Heart left ventricle (tissue), 13 donors: Measurements from ENCODE around the gene ADGRB3.

ENCODE experiments used
- CTCF ChIP-seq, 12 donors: fragments of 200-600 bp; sonication (generic) in 4 of 12; IDR thresholded peaks; one replicate each; pipeline versions ENCODE4 v1.5.0 to v1.8.0; 2018 to 2022; ENCODE audit warnings: antibody characterized with exemption in 12 of 12, mild to moderate bottlenecking in 5 of 12
- POLR2A ChIP-seq, 2 donors: fragments of 450-650 bp; IDR thresholded peaks; one replicate each; pipeline ENCODE4 v1.6.1; 2017; ENCODE audit warnings: antibody characterized with exemption in 2 of 2, mild to moderate bottlenecking in 2 of 2, moderate library complexity in 2 of 2
- donor health status: ischemic (EF 13 %, LVEDD 7.1; RV severe dilation, severe dysfunction).
- donor health status: DM: no; HTN: yes; CAD: no.
- donor health status: DM: no; HTN: no; CAD: no.
- donor health status: ischemic (EF 25% LVEDD 6.9; RV normal size, moderate dysfunction).
- donor health status: ischemic (EF 25% LVEDD 5.7; RV mildly dilated, moderate dysfunction).
- donor health status: ischemic (EF 35%, LVEDD 5.7; RV mildly dilated, moderate dysfunction).
- donor health status: nonischemic (EF 11% LVEDD 7.7; RV severe dilation, severe dysfunction).
- donor health status: DM: yes; HTN: yes; CAD: no.
- donor health status: PGD.
- donor health status: ischemic (EF 29% LVEDD 5.4; RV normal size, mild dysfunction).
- donor health status: nonischemic (EF 23%, LVEDD 6.1; RV moderate dilation, normal function).

- TF ChIP-seq CTCF (IDR thresholded peaks at IDR 0.05) (no peak), POLR2A (IDR thresholded peaks at IDR 0.05) (no peak)
Observed at GRCh38 chr6:69084746-69085335, 449.8 kb downstream of the ADGRB3 start.
